Skeletal muscle satellite cell (primary cell): ENCODE data around the gene XPO4.
"Not testable (repeated sequence)": the region's sequence is repeated elsewhere in the genome, so short reads cannot be mapped to it uniquely, and the experiment has no call there.

ENCODE experiments used
- H3K27me3 ChIP-seq: 2 replicates; pipeline ENCODE4 v1.7.0; 2013; ENCODE audit warnings: low read length; ENCODE audit not compliant: control insufficient read depth, insufficient read depth
- H3K36me3 ChIP-seq: 2 replicates; pipeline ENCODE4 v1.7.0; 2013; ENCODE audit warnings: mild to moderate bottlenecking, control low read depth, low read length; ENCODE audit not compliant: insufficient read depth
- H3K4me1 ChIP-seq: 2 replicates; pipeline ENCODE4 v1.7.0; 2013; ENCODE audit warnings: low read length; ENCODE audit not compliant: control insufficient read depth, insufficient read depth
- H3K4me2 ChIP-seq: 2 replicates; pipeline ENCODE4 v1.7.0; 2013; ENCODE audit warnings: mild to moderate bottlenecking, low read length
- H3K4me3 ChIP-seq: 2 replicates; pipeline ENCODE4 v1.7.0; 2013; ENCODE audit warnings: low read length
- H3K9ac ChIP-seq: 2 replicates; pipeline ENCODE4 v1.7.0; 2013; ENCODE audit warnings: mild to moderate bottlenecking, low read depth, low read length, moderate library complexity
- H3K9me3 ChIP-seq: replicated peaks from 2 replicates; pipeline ENCODE4 v1.7.0; 2013; ENCODE audit warnings: mild to moderate bottlenecking, control low read depth, low read length

Gene XPO4

DNA sequence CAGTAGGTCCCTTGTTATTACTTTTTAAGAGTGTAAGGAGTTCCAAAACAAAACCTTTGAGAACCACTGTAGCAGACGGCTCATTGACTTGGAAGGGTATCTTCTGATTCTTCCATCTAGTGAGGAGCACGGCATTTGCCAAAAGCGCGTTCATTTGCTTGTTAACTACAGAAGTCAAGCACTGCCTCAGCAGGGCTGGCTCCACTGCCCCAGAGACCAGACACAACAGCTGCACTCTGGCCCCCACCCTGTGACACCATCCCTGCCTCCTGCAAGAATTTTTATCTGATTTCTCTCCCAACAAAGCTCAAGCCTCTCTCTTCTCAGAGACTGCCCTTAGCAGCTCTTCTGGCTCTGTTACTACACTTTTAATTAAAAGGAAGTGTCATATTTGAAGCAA lies 20.7 kb upstream of the XPO4 start:
- Histone ChIP-seq H3K4me3 (no peak overlapping the region), H3K27me3 (no peaks in the 10 kb centered on the region), H3K4me1 (no peaks in the 10 kb centered on the region), H3K36me3 (no peaks in the 10 kb centered on the region), H3K9ac (no peak overlapping the region), H3K4me2 (peak overlapping the region; percentile 27), H3K9me3 (no peaks in the 10 kb centered on the region)

DNA sequence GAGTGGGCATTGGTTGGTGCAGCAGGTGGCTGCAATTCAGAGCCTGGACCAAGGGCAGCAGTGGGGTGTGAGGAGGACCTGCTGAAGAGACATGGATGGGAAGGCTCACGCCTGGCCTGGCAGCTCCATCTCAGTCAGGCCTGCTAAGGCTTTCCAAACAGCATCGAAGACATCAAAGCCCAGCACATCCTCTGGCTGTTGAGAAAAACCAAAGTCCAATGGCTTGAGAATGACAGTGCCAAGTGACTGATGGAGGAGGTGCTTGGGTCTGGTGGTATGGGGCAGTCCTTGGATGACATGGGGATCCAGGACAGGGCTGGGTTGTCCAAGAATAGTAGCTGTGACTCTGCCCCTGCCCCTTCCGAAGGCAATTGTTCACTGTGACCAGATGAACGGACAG lies 19.0 kb upstream of the XPO4 start:
- Histone ChIP-seq H3K27me3 (no peaks in the 10 kb centered on the region), H3K4me3 (no peak overlapping the region)

GRCh38 chr13:20915676-20916075 lies 13.1 kb upstream of the XPO4 start:
- H3K4me3 ChIP-seq, H3K4me2 ChIP-seq, H3K27me3 ChIP-seq, H3K9me3 ChIP-seq, H3K9ac ChIP-seq, H3K4me1 ChIP-seq, H3K36me3 ChIP-seq: not testable (repeated sequence)

More for the DNA sequence above, 19.0 kb upstream of the XPO4 start:
- H3K9me3 ChIP-seq = no peaks in the 10 kb centered on the region
- H3K4me2 ChIP-seq = no peak overlapping the region
- H3K4me1 ChIP-seq = no peaks in the 10 kb centered on the region
- H3K36me3 ChIP-seq = no peaks in the 10 kb centered on the region
- H3K9ac ChIP-seq = no peak overlapping the region

DNA sequence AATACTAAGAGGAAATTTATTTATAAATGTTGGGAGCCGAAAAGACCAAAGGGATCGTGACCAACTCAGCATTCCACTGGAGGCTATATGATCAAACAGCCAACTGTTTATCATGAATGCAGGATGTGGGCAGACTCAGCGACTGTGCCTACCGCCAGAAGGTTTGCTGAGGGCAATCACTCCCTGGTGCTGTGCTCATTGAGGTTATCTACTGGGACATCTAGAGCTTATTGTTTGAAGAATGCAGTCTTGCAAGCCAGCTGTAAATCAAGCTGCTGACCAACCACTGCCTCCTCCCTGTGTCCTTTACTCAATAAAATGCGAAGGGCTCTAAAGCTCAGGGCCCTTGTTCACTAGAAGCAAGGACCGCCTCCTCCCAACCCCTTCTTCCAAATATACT lies 8.5 kb upstream of the XPO4 start:
- Histone ChIP-seq H3K4me2 (no peak overlapping the region), H3K4me1 (no peaks in the 10 kb centered on the region), H3K9me3 (no peaks in the 10 kb centered on the region), H3K36me3 (no peaks in the 10 kb centered on the region), H3K27me3 (peaks cover 13% of the 10 kb centered on the region), H3K4me3 (no peak overlapping the region), H3K9ac (no peak overlapping the region)

DNA sequence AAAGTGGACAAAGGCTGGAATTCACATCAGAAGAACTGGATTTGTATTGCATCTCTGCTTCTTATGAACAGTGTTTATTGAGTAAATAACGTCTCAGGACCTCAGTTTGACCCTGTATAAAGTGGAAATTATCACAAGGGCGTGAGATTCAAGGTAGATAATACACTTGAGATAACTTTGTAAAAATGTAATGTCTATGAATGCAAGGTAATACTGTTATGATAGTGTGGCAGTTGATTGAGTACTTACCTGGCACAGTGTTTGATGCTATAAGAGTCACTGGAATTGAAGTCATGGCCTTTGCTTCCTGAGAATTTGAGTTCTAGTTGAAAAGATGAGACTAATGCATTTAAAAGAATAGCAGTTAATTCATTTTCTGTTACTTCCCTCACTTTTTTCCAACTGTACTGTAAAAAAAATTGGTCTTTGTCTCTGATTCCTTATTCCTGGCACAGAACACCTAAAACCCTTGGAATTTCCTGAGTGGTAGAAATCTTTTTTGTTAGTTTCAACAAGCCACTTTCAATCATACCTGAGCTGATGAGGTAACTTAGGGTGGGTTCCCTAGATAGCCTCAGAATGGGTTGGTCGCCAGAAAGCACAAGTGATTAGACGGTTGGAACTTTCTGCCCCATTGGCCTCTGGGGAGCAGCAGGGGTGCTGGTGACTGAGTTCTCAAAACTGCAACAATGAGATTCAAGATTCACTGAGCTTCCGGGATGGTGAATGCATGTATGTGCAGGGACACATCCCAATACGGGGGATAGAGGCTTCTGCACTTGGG lies 6.4 kb upstream of the XPO4 start:
- H3K9ac ChIP-seq = no peak overlapping the region
- no peak overlapping the region for H3K4me2 ChIP-seq
- H3K4me3 ChIP-seq = no peak overlapping the region
- H3K36me3 ChIP-seq = no peaks in the 10 kb centered on the region
- no peaks in the 10 kb centered on the region for H3K4me1 ChIP-seq
- peaks cover 13% of the 10 kb centered on the region for H3K27me3 ChIP-seq
- no peaks in the 10 kb centered on the region for H3K9me3 ChIP-seq

- peaks cover under 1% of the 10 kb centered on the region for H3K36me3 ChIP-seq
- no peak overlapping the region for H3K4me3 ChIP-seq
- H3K9me3 ChIP-seq = no peaks in the 10 kb centered on the region
- H3K4me2 ChIP-seq = no peak overlapping the region
- H3K4me1 ChIP-seq = peaks cover 10% of the 10 kb centered on the region
- H3K9ac ChIP-seq = no peak overlapping the region
- peaks cover 9% of the 10 kb centered on the region for H3K27me3 ChIP-seq
Observed at GRCh38 chr13:20904908-20905307, 2.4 kb upstream of the XPO4 start.

DNA sequence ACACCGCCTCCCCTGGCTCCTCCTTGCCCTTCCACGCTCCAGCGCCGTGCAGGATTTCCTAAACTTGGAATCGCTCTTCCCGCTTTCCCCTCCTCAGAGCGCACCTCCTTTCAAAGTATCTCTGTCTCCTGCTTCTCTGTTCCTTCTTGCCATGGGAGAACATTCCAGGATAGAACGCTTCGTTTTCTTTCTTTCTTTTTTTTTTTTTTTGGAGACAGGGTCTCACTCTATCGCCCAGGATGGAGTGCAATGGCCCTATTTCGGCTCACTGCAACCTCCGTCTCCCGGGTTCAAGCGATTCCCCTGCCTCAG lies 574 bp upstream of the XPO4 start:
- Histone ChIP-seq H3K4me3 (peak overlapping the region; percentile 90), H3K27me3 (no peaks in the 10 kb centered on the region), H3K9ac (peak overlapping the region; percentile 92), H3K36me3 (peaks cover 7% of the 10 kb centered on the region), H3K4me2 (peak overlapping the region; percentile 100), H3K9me3 (no peaks in the 10 kb centered on the region), H3K4me1 (peaks cover 10% of the 10 kb centered on the region)

DNA sequence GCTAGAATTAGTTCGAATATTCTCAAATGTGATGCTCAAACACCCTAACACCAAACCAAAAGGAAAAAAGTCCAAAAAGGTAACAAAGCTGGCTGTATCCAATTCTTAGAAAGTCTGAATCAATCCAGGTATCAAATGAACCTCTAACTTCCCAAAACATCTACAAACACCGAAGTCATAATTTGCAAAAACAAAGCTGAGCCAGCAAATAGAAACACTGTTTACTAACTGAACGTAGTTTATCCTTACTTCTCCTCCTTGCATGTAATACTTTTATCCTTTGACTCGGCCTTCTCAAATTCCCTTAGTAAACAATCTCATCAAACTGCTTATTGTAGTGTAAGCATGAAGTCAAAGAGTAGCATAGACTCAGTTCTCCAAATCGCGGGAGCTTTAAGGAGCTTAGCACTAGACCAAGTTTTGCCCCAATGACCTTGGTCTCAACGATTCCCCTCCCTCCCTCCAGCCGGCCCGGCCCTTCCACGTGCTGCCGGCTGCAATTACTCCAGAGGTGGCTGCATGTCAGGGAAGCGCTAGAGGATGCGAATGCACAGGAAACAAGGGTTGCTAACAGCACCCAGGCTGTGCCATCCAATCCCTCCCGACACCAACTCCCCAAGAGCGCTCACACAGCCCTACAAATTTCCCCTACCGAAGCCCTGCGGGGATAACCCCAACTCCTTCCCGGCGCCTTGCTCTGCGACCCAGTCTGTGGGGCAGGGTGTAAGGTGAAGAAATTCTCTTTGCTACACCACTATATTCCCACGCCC lies 693 bp downstream of the XPO4 start:
- peak overlapping the region; percentile 90 for H3K4me3 ChIP-seq
- peak overlapping the region; percentile 100 for H3K4me2 ChIP-seq
- H3K36me3 ChIP-seq = peaks cover 7% of the 10 kb centered on the region
- no peaks in the 10 kb centered on the region for H3K9me3 ChIP-seq
- peaks cover 10% of the 10 kb centered on the region for H3K4me1 ChIP-seq
- H3K27me3 ChIP-seq = no peaks in the 10 kb centered on the region
- peak overlapping the region; percentile 92 for H3K9ac ChIP-seq

- Histone ChIP-seq H3K36me3 (peaks cover 3% of the 10 kb centered on the region), H3K27me3 (no peaks in the 10 kb centered on the region), H3K4me3 (no peak overlapping the region), H3K4me2 (no peak overlapping the region), H3K9ac (no peak overlapping the region), H3K4me1 (no peaks in the 10 kb centered on the region), H3K9me3 (no peaks in the 10 kb centered on the region)
Observed at GRCh38 chr13:20894245-20894644, 8.3 kb downstream of the XPO4 start.

DNA sequence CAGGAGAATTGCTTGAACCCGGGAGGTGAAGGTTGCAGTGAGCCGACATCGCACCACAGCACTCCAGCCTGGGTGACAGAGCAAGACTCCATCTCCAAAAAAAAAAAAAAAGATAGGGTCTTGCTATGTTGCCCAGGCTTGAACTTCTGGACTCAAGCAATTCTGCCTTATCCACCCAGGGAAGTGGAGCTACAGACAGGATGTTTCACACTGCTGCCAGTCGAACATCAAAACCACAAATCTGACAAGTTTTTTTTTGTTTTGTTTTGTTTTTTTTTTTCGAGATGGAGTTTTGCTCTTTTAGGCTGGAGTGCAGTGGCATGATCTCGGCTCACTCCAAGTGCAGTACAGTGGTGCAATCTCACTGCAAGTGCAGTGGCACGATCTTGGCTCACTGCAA lies 10.8 kb downstream of the XPO4 start:
- H3K4me1 ChIP-seq = no peaks in the 10 kb centered on the region
- no peak overlapping the region for H3K4me2 ChIP-seq
- H3K9me3 ChIP-seq = no peaks in the 10 kb centered on the region
- H3K36me3 ChIP-seq = no peaks in the 10 kb centered on the region
- no peaks in the 10 kb centered on the region for H3K27me3 ChIP-seq
- H3K9ac ChIP-seq = no peak overlapping the region
- no peak overlapping the region for H3K4me3 ChIP-seq

DNA sequence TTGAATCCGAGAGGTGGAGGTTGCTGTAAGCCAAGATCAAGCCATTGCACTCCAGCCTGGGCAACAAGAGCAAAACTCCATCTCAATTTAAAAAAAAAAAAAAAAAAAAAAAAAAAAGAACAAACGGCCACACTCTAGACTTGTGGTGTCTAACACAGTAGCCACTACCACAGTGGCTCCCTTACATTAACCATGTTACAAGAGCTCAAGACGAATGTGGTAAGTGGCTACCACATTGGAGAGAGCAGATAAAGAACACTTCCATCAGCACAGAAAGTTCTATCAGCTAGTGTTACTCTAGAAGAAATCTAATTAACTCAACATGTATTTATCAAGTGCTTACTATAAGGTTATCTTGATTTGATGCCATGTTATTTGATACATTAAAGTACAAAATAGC lies 11.5 kb downstream of the XPO4 start:
- Histone ChIP-seq H3K27me3 (no peaks in the 10 kb centered on the region), H3K4me3 (no peak overlapping the region), H3K9me3 (no peaks in the 10 kb centered on the region), H3K36me3 (no peaks in the 10 kb centered on the region), H3K4me2 (no peak overlapping the region), H3K9ac (no peak overlapping the region), H3K4me1 (no peaks in the 10 kb centered on the region)

- H3K4me2 ChIP-seq, H3K4me3 ChIP-seq, H3K36me3 ChIP-seq, H3K27me3 ChIP-seq, H3K9ac ChIP-seq, H3K9me3 ChIP-seq, H3K4me1 ChIP-seq: not testable (repeated sequence)
Observed at GRCh38 chr13:20890540-20890939, 12.0 kb downstream of the XPO4 start.
